Activated naive CD8-positive, alpha-beta T cell treated with anti-CD3 and anti-CD28 coated beads, Interleukin-2, amount 10 ng/mL, durations not matched to agents 7 days and 5 days (primary cell): ENCODE results near the gene OPN1MW3. TPM values are rescaled to one million over a fixed set of nuclear protein-coding genes. Genes with fewer than 3 reads are reported as not detected.

Experiments
- total RNA-seq, 2 experiments: library from RNA; stranded (reverse); gene quantifications; one replicate each; pipeline ENCODE4 v1.2.3, GENCODE V29; 2021

Gene OPN1MW3
- total RNA-seq, 2 experiments from 2014 or later: not detected

Other genes with a start within 250 kb of the OPN1MW3 start
- 100 to 1,000 TPM; 127 to 135 TPM for gene IRAK1, start 237.7 kb upstream of the OPN1MW3 start, total RNA-seq
- gene MECP2, start 159.9 kb upstream of the OPN1MW3 start, total RNA-seq: 10 to 100 TPM; 81.9 to 82.8 TPM
- not detected for gene OPN1LW, start 113.3 kb upstream of the OPN1MW3 start, total RNA-seq
- not detected for gene OPN1MW, start 75.0 kb upstream of the OPN1MW3 start, total RNA-seq
- gene OPN1MW2, start 37.8 kb upstream of the OPN1MW3 start, total RNA-seq: not detected
- gene TEX28, start 37.5 kb downstream of the OPN1MW3 start, total RNA-seq: not detected
- 1 to 10 TPM in 1 of 2 experiments, under 1 TPM in 1; 0.31 to 1.2 TPM for gene TKTL1, start 38.2 kb downstream of the OPN1MW3 start, total RNA-seq
- gene FLNA, start 117.1 kb downstream of the OPN1MW3 start, total RNA-seq: 100 to 1,000 TPM; 985 to 994 TPM
- gene EMD, start 121.7 kb downstream of the OPN1MW3 start, total RNA-seq: 10 to 100 TPM; 66.1 to 68.1 TPM
- gene RPL10, start 140.8 kb downstream of the OPN1MW3 start, total RNA-seq: 1,000 to 10,000 TPM; 2,867 to 2,975 TPM
- 10 to 100 TPM; 20.5 to 26.2 TPM for gene DNASE1L1, start 151.7 kb downstream of the OPN1MW3 start, total RNA-seq
- 10 to 100 TPM; 94.7 to 95.3 TPM for gene TAFAZZIN, start 154.0 kb downstream of the OPN1MW3 start, total RNA-seq
- 10 to 100 TPM; 46.9 to 51.1 TPM for gene ATP6AP1, start 171.1 kb downstream of the OPN1MW3 start, total RNA-seq
- 100 to 1,000 TPM; 138 to 147 TPM for gene GDI1, start 179.6 kb downstream of the OPN1MW3 start, total RNA-seq
- gene FAM50A, start 186.6 kb downstream of the OPN1MW3 start, total RNA-seq: 10 to 100 TPM; 59.2 to 70.3 TPM
- gene PLXNA3, start 200.7 kb downstream of the OPN1MW3 start, total RNA-seq: 10 to 100 TPM; 62.5 to 64.1 TPM
- 10 to 100 TPM; 32.2 to 34.8 TPM for gene LAGE3, start 221.7 kb downstream of the OPN1MW3 start, total RNA-seq
- 10 to 100 TPM; 43.8 to 45.3 TPM for gene UBL4A, start 229.0 kb downstream of the OPN1MW3 start, total RNA-seq
- gene SLC10A3, start 233.0 kb downstream of the OPN1MW3 start, total RNA-seq: 10 to 100 TPM; 25.3 to 27.3 TPM